KBM-7 (cell line): ENCODE measurements around the gene SPECC1.
"Not testable (repeated sequence)": the region's sequence is repeated elsewhere in the genome, so short reads cannot be mapped to it uniquely, and the experiment has no call there.

Source experiments
- DNase-seq: peaks from one replicate; pipeline ENCODE4 v3.0.0-alpha.2; 2015
- in situ Hi-C: fragments of 300-500 bp; cut with MboI; formaldehyde crosslinking; loops from 2 replicates; pipeline ENCODE4 v1.14.3; 2020; ENCODE audit warnings: low sequenced_read_pairs, low pct_unique_long_range_greater_than_20kb, mixed read lengths

The SPECC1 gene

GRCh38 chr17:20154286-20155000, 145.3 kb downstream of the SPECC1 start:
- no peak for DNase-seq
- in situ Hi-C loops, result no loop called here

- in situ Hi-C loops, result no loop called here
- DNase-seq, result peak; percentile 98
Observed at GRCh38 chr17:20155258-20156195, 146.4 kb downstream of the SPECC1 start.

GRCh38 chr17:20156196-20157000, 147.2 kb downstream of the SPECC1 start:
- in situ Hi-C loops, result no loop called here
- DNase-seq, result peak; percentile 30

- no peak for DNase-seq
Observed at GRCh38 chr17:20157001-20157310, 147.8 kb downstream of the SPECC1 start.

GRCh38 chr17:20158580-20158979, 149.4 kb downstream of the SPECC1 start:
- in situ Hi-C loops, result no loop called here
- DNase-seq, result no peak

More at GRCh38 chr17:20157001-20157310, 147.8 kb downstream of the SPECC1 start:
- in situ Hi-C loops, result no loop called here

GRCh38 chr17:20159406-20160069, 150.4 kb downstream of the SPECC1 start:
- no peak for DNase-seq
- in situ Hi-C loops, result no loop called here

- DNase-seq, in situ Hi-C loops: not testable (repeated sequence)
Observed at GRCh38 chr17:20165516-20165915, 156.4 kb downstream of the SPECC1 start.

GRCh38 chr17:20170085-20170484, 160.9 kb downstream of the SPECC1 start:
- DNase-seq, result no peak
- in situ Hi-C loops, result no loop called here

GRCh38 chr17:20171741-20172365, 162.7 kb downstream of the SPECC1 start:
- DNase-seq, result no peak
- in situ Hi-C loops, result no loop called here

- in situ Hi-C loops, result no loop called here
- DNase-seq, result no peak
Observed at GRCh38 chr17:20172376-20172775, 163.2 kb downstream of the SPECC1 start.

GRCh38 chr17:20173091-20173490, 163.9 kb downstream of the SPECC1 start:
- in situ Hi-C loops, result no loop called here
- no peak for DNase-seq

- in situ Hi-C loops, result no loop called here
- no peak for DNase-seq
Observed at GRCh38 chr17:20174588-20175265, 165.6 kb downstream of the SPECC1 start.

GRCh38 chr17:20179041-20179440, 169.9 kb downstream of the SPECC1 start:
- DNase-seq, result no peak
- in situ Hi-C loops, result no loop called here

GRCh38 chr17:20180661-20181060, 171.5 kb downstream of the SPECC1 start:
- in situ Hi-C loops, result no loop called here
- DNase-seq, result no peak

GRCh38 chr17:20184181-20184580, 175.0 kb downstream of the SPECC1 start:
- in situ Hi-C loops, result no loop called here
- no peak for DNase-seq

GRCh38 chr17:20184977-20185619, 175.9 kb downstream of the SPECC1 start:
- in situ Hi-C loops, result no loop called here
- DNase-seq, result peak; percentile 80

GRCh38 chr17:20187049-20187448, 177.9 kb downstream of the SPECC1 start:
- in situ Hi-C loops, result no loop called here

GRCh38 chr17:20189302-20189701, 180.1 kb downstream of the SPECC1 start:
- in situ Hi-C loops, result no loop called here
- DNase-seq, result no peak

More at GRCh38 chr17:20187049-20187448, 177.9 kb downstream of the SPECC1 start:
- DNase-seq, result no peak
